HEK293 (cell line): ENCODE results near the gene EPS8L3.

ENCODE experiments used
- CTCF ChIA-PET: fragments of 350-600 bp; formaldehyde crosslinking; extraction: SDS; loops from one replicate; lab custom pipeline; 2021; ENCODE audit warnings: antibody characterized with exemption; lab: Yijun Ruan, JAX
- POLR2A ChIA-PET: fragments of 300-600 bp; formaldehyde crosslinking; extraction: SDS; loops from one replicate; lab custom pipeline; 2020; ENCODE audit warnings: antibody characterized with exemption, inconsistent platforms; lab: Yijun Ruan, JAX
- H3K27ac ChIP-seq: fragments of 200-500 bp; sonication (Bioruptor generic); 2 replicates; pipeline ENCODE4 v1.5.1; 2014; ENCODE audit warnings: low read depth, low read length, control low read depth, inconsistent platforms; ENCODE audit errors: extremely low read depth
- H3K36me3 ChIP-seq, 2 experiments: fragments of 200-500 bp in 1 of 2; sonication (Bioruptor generic) in 1 of 2; 1 replicate in 1 of 2; 2 replicates in 1 of 2; pipeline ENCODE4 v1.5.1; 2014 to 2017; ENCODE audit warnings: inconsistent platforms in 2 of 2, low read length in 2 of 2; ENCODE audit not compliant: control insufficient read depth in 2 of 2, insufficient read depth in 1 of 2
- H3K4me1 ChIP-seq: fragments of 200-500 bp; sonication (Bioruptor generic); 2 replicates; pipeline ENCODE4 v1.5.1; 2014; ENCODE audit warnings: mild to moderate bottlenecking, low read length, inconsistent platforms; ENCODE audit not compliant: control insufficient read depth, insufficient read depth
- H3K4me3 ChIP-seq: 2 replicates; pipeline ENCODE4 v1.5.1; 2011; ENCODE audit warnings: low read depth, mild to moderate bottlenecking, control low read depth, low read length, moderate library complexity
- H3K9me3 ChIP-seq: fragments of 200-500 bp; sonication (Bioruptor generic); 2 replicates; pipeline ENCODE4 v1.5.1; 2014; ENCODE audit warnings: low read depth, low read length, inconsistent platforms; ENCODE audit not compliant: control insufficient read depth, insufficient read depth
- GFI1B ChIP-seq: fragments of 450-650 bp; formaldehyde crosslinking; IDR thresholded peaks from 2 replicates; pipeline ENCODE4 v1.5.1; 2016; ENCODE audit warnings: missing biosample characterization, missing genetic modification characterization
- GLIS1 ChIP-seq: fragments of 450-650 bp; formaldehyde crosslinking; IDR thresholded peaks from 2 replicates; pipeline ENCODE4 v1.5.1; 2016; ENCODE audit warnings: missing biosample characterization, missing genetic modification characterization
- GLIS2 ChIP-seq: fragments of 450-650 bp; formaldehyde crosslinking; IDR thresholded peaks from 2 replicates; pipeline ENCODE4 v1.5.1; 2016; ENCODE audit warnings: missing biosample characterization, missing genetic modification characterization
- KLF16 ChIP-seq: fragments of 450-650 bp; formaldehyde crosslinking; IDR thresholded peaks from 2 replicates; pipeline ENCODE4 v1.5.1; 2017; ENCODE audit warnings: missing biosample characterization, missing genetic modification characterization
- MEIS1 ChIP-seq: sonication (generic); formaldehyde crosslinking; IDR thresholded peaks from 2 replicates; pipeline ENCODE4 v1.8.1; 2022; ENCODE audit warnings: missing genetic modification reagents, mild to moderate bottlenecking, borderline replicate concordance
- OSR2 ChIP-seq: fragments of 450-650 bp; formaldehyde crosslinking; IDR thresholded peaks from 2 replicates; pipeline ENCODE4 v1.5.1; 2016; ENCODE audit warnings: missing biosample characterization, missing genetic modification characterization
- SCRT1 ChIP-seq: fragments of 450-650 bp; formaldehyde crosslinking; IDR thresholded peaks from 2 replicates; pipeline ENCODE4 v1.5.1; 2016; ENCODE audit warnings: missing biosample characterization, missing genetic modification characterization, borderline replicate concordance
- SCRT2 ChIP-seq: fragments of 450-650 bp; formaldehyde crosslinking; IDR thresholded peaks from 2 replicates; pipeline ENCODE4 v1.5.1; 2016; ENCODE audit warnings: missing biosample characterization, missing genetic modification characterization
- SP3 ChIP-seq: fragments of 450-650 bp; formaldehyde crosslinking; IDR thresholded peaks from 2 replicates; pipeline ENCODE4 v1.5.1; 2016; ENCODE audit warnings: missing biosample characterization, missing genetic modification characterization
- ZBTB26 ChIP-seq: fragments of 450-650 bp; formaldehyde crosslinking; optimal IDR thresholded peaks from 2 replicates; pipeline ENCODE3; 2016; ENCODE audit warnings: missing biosample characterization, mild to moderate bottlenecking, missing genetic modification characterization
- ZIC2 ChIP-seq: fragments of 450-650 bp; formaldehyde crosslinking; IDR thresholded peaks from 2 replicates; pipeline ENCODE4 v1.5.1; 2016; ENCODE audit warnings: missing biosample characterization, missing genetic modification characterization
- ZNF121 ChIP-seq: fragments of 450-650 bp; formaldehyde crosslinking; IDR thresholded peaks from 2 replicates; pipeline ENCODE4 v1.5.1; 2016; ENCODE audit warnings: missing biosample characterization, missing genetic modification characterization
- ZNF157 ChIP-seq: fragments of 450-650 bp; formaldehyde crosslinking; IDR thresholded peaks from 2 replicates; pipeline ENCODE4 v1.5.1; 2016; ENCODE audit warnings: missing biosample characterization, missing genetic modification characterization
- ZNF239 ChIP-seq: fragments of 450-650 bp; formaldehyde crosslinking; IDR thresholded peaks from 2 replicates; pipeline ENCODE4 v1.5.1; 2016; ENCODE audit warnings: missing biosample characterization, missing genetic modification characterization
- ZNF274 ChIP-seq, 2 experiments: fragments of 200-500 bp in 1 of 2; fragments of 450-650 bp in 1 of 2; sonication (Bioruptor generic) in 1 of 2; formaldehyde crosslinking in 1 of 2; IDR thresholded peaks; 2 replicates each; pipeline versions ENCODE4 v1.5.1 to v1.6.1; 2014 to 2016; ENCODE audit warnings: borderline replicate concordance in 1 of 2, inconsistent platforms in 1 of 2, low read length in 1 of 2, missing biosample characterization in 1 of 2, missing genetic modification characterization in 1 of 2
- ZNF280C ChIP-seq: fragments of 450-650 bp; formaldehyde crosslinking; IDR thresholded peaks from 2 replicates; pipeline ENCODE4 v1.5.1; 2016; ENCODE audit warnings: missing biosample characterization, missing genetic modification characterization
- ZNF324 ChIP-seq: fragments of 450-650 bp; formaldehyde crosslinking; IDR thresholded peaks from 2 replicates; pipeline ENCODE4 v1.5.1; 2016; ENCODE audit warnings: missing biosample characterization, missing genetic modification characterization
- ZNF335 ChIP-seq: fragments of 450-650 bp; formaldehyde crosslinking; conservative IDR thresholded peaks from 2 replicates; pipeline ENCODE4 v1.5.1; 2016; ENCODE audit warnings: missing biosample characterization, missing genetic modification characterization
- ZNF341 ChIP-seq: fragments of 450-650 bp; formaldehyde crosslinking; IDR thresholded peaks from 2 replicates; pipeline ENCODE4; 2016; ENCODE audit warnings: low read depth, missing biosample characterization, missing genetic modification characterization
- ZNF37A ChIP-seq: fragments of 450-650 bp; IDR thresholded peaks from 2 replicates; pipeline ENCODE4 v1.5.1; 2018; ENCODE audit warnings: missing biosample characterization, missing genetic modification characterization
- ZNF391 ChIP-seq: fragments of 450-650 bp; formaldehyde crosslinking; IDR thresholded peaks from 2 replicates; pipeline ENCODE4 v1.5.1; 2016; ENCODE audit warnings: low read depth, missing biosample characterization, missing genetic modification characterization, borderline replicate concordance
- ZNF501 ChIP-seq: fragments of 450-650 bp; formaldehyde crosslinking; IDR thresholded peaks from 2 replicates; pipeline ENCODE4 v1.5.1; 2016; ENCODE audit warnings: missing biosample characterization, missing genetic modification characterization
- ZNF571 ChIP-seq: fragments of 450-650 bp; formaldehyde crosslinking; IDR thresholded peaks from 2 replicates; pipeline ENCODE4 v1.5.0; 2017; ENCODE audit warnings: missing biosample characterization, missing genetic modification characterization
- ZNF629 ChIP-seq: fragments of 450-650 bp; formaldehyde crosslinking; IDR thresholded peaks from 2 replicates; pipeline ENCODE4 v1.5.1; 2017; ENCODE audit warnings: missing biosample characterization, missing genetic modification characterization
- ZNF791 ChIP-seq: fragments of 450-650 bp; formaldehyde crosslinking; IDR thresholded peaks from 2 replicates; pipeline ENCODE4 v1.5.1; 2016; ENCODE audit warnings: missing biosample characterization, missing genetic modification characterization
- TF ChIP-seq, protein P1 (sequence below): fragments of 450-650 bp; formaldehyde crosslinking; IDR thresholded peaks from 2 replicates; pipeline ENCODE4 v1.5.1; 2016; ENCODE audit warnings: missing biosample characterization, missing genetic modification characterization

The EPS8L3 gene

GRCh38 chr1:109776911-109777310, 13.2 kb upstream of the EPS8L3 start (continued):
- TF ChIP-seq KLF16 (tag by site-specific recombination): no peak
- TF ChIP-seq GLIS1: peak; percentile 46; the same call in 1 of the 2 replicates
- TF ChIP-seq SP3 (tag by site-specific recombination): peak; percentile 30; the same call in 1 of the 2 replicates
- TF ChIP-seq ZNF157 (tag by site-specific recombination): no peak
- peak; percentile 31; the same call in 1 of the 2 replicates for TF ChIP-seq ZNF341
- 0 out of 2 replicates have a peak, but pooled peaks have one; percentile 29 for TF ChIP-seq ZNF501
- TF ChIP-seq ZNF791 (tag by site-specific recombination): no peak
- TF ChIP-seq ZBTB26 (tag by site-specific recombination): no peak
- no peak for TF ChIP-seq ZNF335 (tag by site-specific recombination)
- TF ChIP-seq, protein P1, sequence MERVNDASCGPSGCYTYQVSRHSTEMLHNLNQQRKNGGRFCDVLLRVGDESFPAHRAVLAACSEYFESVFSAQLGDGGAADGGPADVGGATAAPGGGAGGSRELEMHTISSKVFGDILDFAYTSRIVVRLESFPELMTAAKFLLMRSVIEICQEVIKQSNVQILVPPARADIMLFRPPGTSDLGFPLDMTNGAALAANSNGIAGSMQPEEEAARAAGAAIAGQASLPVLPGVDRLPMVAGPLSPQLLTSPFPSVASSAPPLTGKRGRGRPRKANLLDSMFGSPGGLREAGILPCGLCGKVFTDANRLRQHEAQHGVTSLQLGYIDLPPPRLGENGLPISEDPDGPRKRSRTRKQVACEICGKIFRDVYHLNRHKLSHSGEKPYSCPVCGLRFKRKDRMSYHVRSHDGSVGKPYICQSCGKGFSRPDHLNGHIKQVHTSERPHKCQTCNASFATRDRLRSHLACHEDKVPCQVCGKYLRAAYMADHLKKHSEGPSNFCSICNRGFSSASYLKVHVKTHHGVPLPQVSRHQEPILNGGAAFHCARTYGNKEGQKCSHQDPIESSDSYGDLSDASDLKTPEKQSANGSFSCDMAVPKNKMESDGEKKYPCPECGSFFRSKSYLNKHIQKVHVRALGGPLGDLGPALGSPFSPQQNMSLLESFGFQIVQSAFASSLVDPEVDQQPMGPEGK (tag by site-specific recombination): peak; percentile 37; the same call in 1 of the 2 replicates
- peak; percentile 67 for TF ChIP-seq GLIS2 (tag by site-specific recombination)
- no peak for TF ChIP-seq ZNF324 (tag by site-specific recombination)
- TF ChIP-seq GFI1B (tag by site-specific recombination): no peak
- no peak for TF ChIP-seq ZNF280C (tag by site-specific recombination)
- TF ChIP-seq ZNF239 (tag by site-specific recombination): no peak
- no peak for TF ChIP-seq MEIS1
- peak; percentile 35 for TF ChIP-seq ZNF629
- TF ChIP-seq ZIC2 (tag by site-specific recombination): peak; percentile 17; the same call in 1 of the 2 replicates

DNA sequence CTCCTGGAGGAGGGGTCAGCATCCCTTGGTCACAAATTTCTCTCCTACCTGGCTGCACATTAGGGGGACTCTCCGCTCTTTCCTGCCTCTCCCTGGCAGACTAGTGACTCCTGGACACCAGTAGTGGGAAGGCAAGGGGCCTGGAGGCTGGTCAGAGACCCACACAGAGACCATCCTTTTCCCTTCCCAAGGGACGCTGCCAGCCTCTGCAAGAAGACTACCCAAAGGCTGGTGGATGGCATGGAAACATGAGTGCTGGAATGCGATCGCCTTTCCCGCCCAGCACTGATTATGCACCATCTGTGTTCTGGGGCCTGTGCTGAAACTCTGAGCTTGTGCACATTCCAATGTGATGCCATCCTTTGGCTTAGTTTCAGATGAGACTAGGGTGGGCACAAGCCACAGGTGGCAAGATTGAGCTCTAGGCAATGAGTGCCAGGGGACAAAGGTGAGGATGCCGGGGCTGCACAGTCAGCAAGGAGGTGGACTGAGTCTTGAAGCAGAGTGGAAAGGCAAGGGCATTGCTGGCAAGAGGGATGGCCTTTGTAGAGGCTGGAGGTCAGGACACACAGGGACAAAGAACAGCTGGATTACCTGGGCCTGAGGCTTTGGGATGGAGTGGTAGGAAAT, 12.6 kb upstream of the EPS8L3 start:
- Histone ChIP-seq H3K27ac (no peak overlapping the region), H3K4me3 (no peak overlapping the region), H3K36me3 (no peaks in the 10 kb centered on the region), H3K9me3 (no peaks in the 10 kb centered on the region), H3K4me1 (no peaks in the 10 kb centered on the region)
- POLR2A ChIA-PET: interaction anchor here (1.0 to 3.2 kb wide), 4 partner anchors 208 to 258 kb away, joined by 5 to 22 read pairs (median 14); partner anchors contain the start of genes AHCYL1, GNAI3 and STRIP1
- CTCF ChIA-PET: interaction anchor here (0.6 to 17.6 kb wide), 32 partner anchors 13 to 610 kb away, joined by 3 to 522 read pairs (median 4); partner anchors contain the start of gene AHCYL1
- TF ChIP-seq SCRT1 (peak; percentile 77; the same call in 1 of the 2 replicates), OSR2 (tag by site-specific recombination) (no peak), SCRT2 (tag by site-specific recombination) (peak; percentile 88), ZNF121 (tag by site-specific recombination) (no peak), ZNF571 (tag by site-specific recombination) (no peak), ZNF274 (IDR thresholded peaks at IDR 0.05; ENCODE audit: low read length) (no peak), ZNF274 (tag by site-specific recombination; IDR thresholded peaks at IDR 0.05; ENCODE audit: borderline replicate concordance) (no peak), ZNF37A (tag by site-specific recombination) (no peak), ZNF391 (no peak)
